Measurements from ENCODE around the gene HHIPL1.

- no peak for TF ChIP-seq CTCF (conservative IDR thresholded peaks at IDR 0.05; ENCODE audit: low read length)
- no peak for TF ChIP-seq EZH2phosphoT487 (IDR thresholded peaks at IDR 0.05; ENCODE audit: borderline replicate concordance, low read depth, low read length)
Measured at GRCh38 chr14:99688210-99688581, 43.3 kb downstream of the HHIPL1 start.
